GM18951 (cell line): Measurements from ENCODE around the gene ABCD1.

Source experiments
- POLR2A ChIP-seq: IDR thresholded peaks from 4 replicates; pipeline ENCODE4 v1.6.1; 2011; ENCODE audit warnings: mild to moderate bottlenecking; ENCODE audit not compliant: insufficient read length, insufficient read depth; ENCODE audit errors: extremely low read depth
- in situ Hi-C: fragments of 300-500 bp; cut with MboI; formaldehyde crosslinking; loops from one replicate; pipeline ENCODE4 v1.12.0; 2022; ENCODE audit warnings: low sequenced_read_pairs, mixed read lengths, inconsistent platforms; ENCODE audit not compliant: unreplicated experiment

Gene ABCD1

GRCh38 chrX:153750127-153750774 is 25.6 kb downstream of the ABCD1 start:
- no peak for TF ChIP-seq POLR2A
- in situ Hi-C loops: no loop called here

- no peak for TF ChIP-seq POLR2A
- in situ Hi-C loops: no loop called here
Measured at GRCh38 chrX:153755136-153755535, 30.5 kb downstream of the ABCD1 start.

GRCh38 chrX:153761863-153762262 is 37.2 kb downstream of the ABCD1 start:
- in situ Hi-C loops: no loop called here
- no peak for TF ChIP-seq POLR2A

GRCh38 chrX:153762626-153763173 is 38.0 kb downstream of the ABCD1 start:
- TF ChIP-seq POLR2A: no peak
- in situ Hi-C loops: no loop called here

GRCh38 chrX:153763298-153763932 is 38.8 kb downstream of the ABCD1 start:
- in situ Hi-C loops: no loop called here
- no peak for TF ChIP-seq POLR2A

- TF ChIP-seq POLR2A: no peak
- in situ Hi-C loops: no loop called here
Measured at GRCh38 chrX:153763989-153764755, 39.5 kb downstream of the ABCD1 start, which contains the start of gene PLXNB3. TSS of gene PLXNB3 (plus strand) at chrX:153764249. CDS start at chrX:153765536, 1,287 bp downstream.

GRCh38 chrX:153764786-153765137 is 40.1 kb downstream of the ABCD1 start:
- in situ Hi-C loops: no loop called here
- no peak for TF ChIP-seq POLR2A

GRCh38 chrX:153765138-153766079 is 40.8 kb downstream of the ABCD1 start:
- in situ Hi-C loops: no loop called here
- no peak for TF ChIP-seq POLR2A

GRCh38 chrX:153766098-153766817 is 41.6 kb downstream of the ABCD1 start:
- TF ChIP-seq POLR2A: no peak
- in situ Hi-C loops: no loop called here

GRCh38 chrX:153766871-153767673 is 42.4 kb downstream of the ABCD1 start:
- in situ Hi-C loops: no loop called here
- no peak for TF ChIP-seq POLR2A

- TF ChIP-seq POLR2A: no peak
- in situ Hi-C loops: no loop called here
Measured at GRCh38 chrX:153767674-153768055, 43.0 kb downstream of the ABCD1 start.
